Sciatic nerve (tissue), 2 donors: ENCODE measurements around the gene MMP24. TPM values are rescaled to one million over a fixed set of nuclear protein-coding genes. Genes with fewer than 3 reads are reported as not detected.
A peak's percentile ranks its signal among the peaks of the same experiment; 100 is the strongest.

ENCODE experiments used
- ATAC-seq: fragments of 200-7000 bp; cut with Tn5 transposase; one replicate; pipeline ENCODE4 v1.9.1; 2020; ENCODE audit warnings: mild to moderate bottlenecking, moderate library complexity
- DNase-seq: peaks from one replicate; pipeline ENCODE4 v3.0.0-alpha.2; 2020; ENCODE audit warnings: low spot score
- intact Hi-C: fragments of 100-400 bp; cut with DNase I; formaldehyde crosslinking; loops from one replicate; pipeline ENCODE4 v1.14.2; 2022
- total RNA-seq: library from RNA; stranded (reverse); fragmentation: NEBNext Ultra II Directional; extraction: Animal tissue kit (Norgen Biotek cat#: 25700); gene quantifications from one replicate; pipeline ENCODE4 v1.2.1, GENCODE V29; 2021
- donor health status: DM: no; HTN: no; CAD: no.
- donor health status: DM: no; HTN: no; CAD: no.

Gene MMP24
- total RNA-seq, 1 donor from 2014 or later, result 0.49 TPM

DNA sequence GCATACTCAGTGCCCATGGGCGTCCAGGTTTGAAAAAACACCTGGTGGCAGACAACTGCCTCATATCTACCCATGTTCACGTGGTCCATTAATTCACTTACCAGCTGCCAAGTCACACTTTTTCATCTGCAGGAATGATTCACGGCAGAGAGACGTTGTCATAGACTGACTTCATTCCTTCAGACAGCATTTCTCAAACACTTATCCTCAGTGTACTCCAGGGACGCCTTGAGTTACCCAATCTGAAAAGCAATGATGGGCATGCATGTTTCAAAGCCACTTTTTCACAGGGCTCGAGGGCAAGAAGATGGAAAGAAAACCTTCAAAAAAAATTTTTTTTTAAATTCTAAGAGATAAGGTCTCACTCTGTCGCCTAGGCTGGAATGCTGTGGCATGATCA lies 45.4 kb downstream of the MMP24 start:
- intact Hi-C loops, result no loop called here
- ATAC-seq (no peak), DNase-seq (no peak)

DNA sequence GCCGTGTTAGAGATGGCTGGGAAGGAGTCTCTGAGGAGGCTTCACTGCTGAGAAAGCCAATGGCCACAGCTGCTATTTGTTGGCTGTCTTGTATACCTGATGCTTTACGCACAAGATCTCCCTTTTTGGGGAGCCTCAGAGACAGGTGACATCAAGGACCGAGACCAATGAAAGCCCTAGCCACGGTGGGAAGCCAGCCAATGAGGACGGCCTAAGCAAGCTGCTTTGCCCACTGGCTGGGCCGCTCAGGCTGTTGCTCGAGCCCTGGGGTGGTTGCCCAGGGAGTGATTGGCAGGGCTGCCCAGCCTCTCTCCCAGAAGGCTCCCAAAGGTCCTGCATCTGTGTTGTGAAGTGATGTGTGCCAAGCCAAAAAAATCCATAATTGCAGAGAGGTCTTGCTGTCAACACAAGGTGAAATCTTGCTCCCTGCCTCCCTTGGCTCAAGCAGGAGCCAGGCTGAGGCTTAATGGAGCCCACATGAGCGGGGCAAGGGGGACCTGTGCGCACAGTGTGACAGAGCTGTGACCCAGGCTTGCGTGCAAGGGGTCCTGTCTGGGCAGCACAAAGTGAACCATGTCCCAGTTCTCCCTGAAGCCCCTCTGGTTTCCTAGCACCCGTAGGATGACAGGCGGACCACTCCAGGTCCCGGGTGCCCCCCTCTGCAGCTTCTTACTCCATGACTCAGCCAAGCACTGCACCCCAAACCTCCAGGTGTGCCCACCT lies 47.1 kb downstream of the MMP24 start:
- ATAC-seq, result no peak
- no peak for DNase-seq

DNA sequence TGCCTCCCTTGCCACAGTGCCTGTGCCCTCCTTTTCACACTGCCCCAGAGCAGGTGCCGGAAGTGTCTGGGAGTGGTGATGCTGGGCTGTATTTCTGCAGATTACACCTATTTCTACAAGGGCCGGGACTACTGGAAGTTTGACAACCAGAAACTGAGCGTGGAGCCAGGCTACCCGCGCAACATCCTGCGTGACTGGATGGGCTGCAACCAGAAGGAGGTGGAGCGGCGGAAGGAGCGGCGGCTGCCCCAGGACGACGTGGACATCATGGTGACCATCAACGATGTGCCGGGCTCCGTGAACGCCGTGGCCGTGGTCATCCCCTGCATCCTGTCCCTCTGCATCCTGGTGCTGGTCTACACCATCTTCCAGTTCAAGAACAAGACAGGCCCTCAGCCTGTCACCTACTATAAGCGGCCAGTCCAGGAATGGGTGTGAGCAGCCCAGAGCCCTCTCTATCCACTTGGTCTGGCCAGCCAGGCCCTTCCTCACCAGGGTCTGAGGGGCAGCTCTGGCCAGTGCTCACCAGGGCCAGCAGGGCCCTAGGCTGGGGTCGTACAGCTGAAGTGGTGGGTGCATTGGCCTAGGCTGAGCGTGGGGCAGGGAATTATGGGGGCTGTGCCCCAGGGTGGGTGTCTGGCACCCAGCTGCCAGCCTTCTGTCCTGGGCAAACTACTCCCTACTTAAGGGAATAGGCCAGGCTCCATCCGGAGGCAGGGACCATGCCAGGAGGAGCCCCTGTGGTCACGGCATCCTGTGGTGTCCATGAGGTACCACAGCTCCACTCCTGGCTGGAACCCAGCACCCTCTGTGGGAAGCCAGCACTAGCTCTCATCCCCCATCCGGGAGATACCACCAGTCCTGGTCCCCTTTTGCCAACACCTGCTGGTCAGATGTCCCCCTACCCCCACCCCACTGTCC lies 47.9 kb downstream of the MMP24 start:
- DNase-seq (no peak), ATAC-seq (no peak)
- intact Hi-C loops, result no loop called here

More for the DNA sequence above, 47.1 kb downstream of the MMP24 start:
- intact Hi-C loops, result no loop called here

DNA sequence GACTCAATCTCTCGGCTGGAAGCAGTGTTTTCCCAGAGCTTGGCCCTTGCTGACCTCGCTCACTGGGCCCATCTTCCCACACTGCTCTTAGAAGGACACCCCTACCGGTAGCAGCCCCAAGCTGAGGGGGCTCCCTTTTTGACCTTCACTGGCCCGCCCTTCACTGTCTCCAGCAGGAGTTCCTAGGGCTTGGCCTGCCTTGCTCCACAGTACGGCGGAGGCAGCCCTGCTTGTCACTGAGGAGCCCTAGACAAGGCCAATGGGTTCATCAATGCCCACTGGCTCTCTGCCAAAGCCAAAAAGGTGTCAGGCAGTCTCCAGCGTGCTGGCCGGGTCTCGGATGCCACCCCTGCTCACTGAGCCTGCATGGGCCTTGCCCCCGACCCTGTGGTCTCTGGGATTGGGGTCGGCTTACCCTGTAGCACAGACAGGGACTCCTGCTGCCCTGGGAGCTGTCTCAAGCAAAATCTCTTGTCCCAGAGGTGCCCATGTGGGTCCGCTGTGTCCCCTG lies 49.3 kb downstream of the MMP24 start:
- no peak for ATAC-seq
- DNase-seq, result no peak
- intact Hi-C loops, result no loop called here

DNA sequence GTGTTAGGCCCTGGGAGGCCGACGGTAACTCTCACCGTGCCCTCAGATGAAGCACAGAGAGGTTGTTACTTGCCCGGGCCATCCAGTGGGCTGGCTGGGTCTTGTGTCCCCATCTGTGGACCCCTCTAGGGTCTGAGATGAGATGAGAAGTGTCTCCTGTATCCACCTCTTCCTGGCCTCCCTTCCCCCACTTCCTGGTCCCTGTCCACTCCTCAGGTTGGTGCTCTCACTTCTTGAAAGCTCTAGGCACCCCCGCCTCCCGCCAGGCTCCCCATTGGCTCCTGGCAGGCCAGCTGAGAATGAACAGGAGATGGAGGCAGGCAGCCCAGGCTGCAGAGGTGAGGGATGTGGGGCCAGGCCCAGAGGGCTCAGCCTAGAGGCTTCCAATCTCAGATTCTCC lies 49.9 kb downstream of the MMP24 start:
- DNase-seq (no peak), ATAC-seq (no peak)
- intact Hi-C loops, result no loop called here

DNA sequence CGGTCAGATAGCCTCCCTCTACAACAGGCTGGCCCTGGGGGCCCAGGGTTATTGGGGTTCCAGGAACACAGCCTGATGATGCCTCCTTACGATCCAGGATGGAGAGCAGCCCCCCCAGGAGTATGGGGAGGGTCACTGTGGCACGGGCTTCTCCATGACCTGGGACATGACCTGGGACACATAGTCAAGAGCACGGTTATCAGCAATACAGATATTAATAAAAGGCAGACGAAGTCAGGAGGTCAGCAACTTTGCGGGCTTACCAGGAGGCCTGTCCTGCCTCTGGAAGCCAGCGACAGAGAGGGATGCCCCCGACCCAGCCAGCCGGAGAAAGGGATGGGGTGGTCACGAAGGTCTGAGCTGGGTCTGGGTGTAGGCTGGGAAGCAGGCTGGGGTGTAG lies 50.6 kb downstream of the MMP24 start:
- DNase-seq (no peak), ATAC-seq (no peak)
- intact Hi-C loops, result no loop called here

DNA sequence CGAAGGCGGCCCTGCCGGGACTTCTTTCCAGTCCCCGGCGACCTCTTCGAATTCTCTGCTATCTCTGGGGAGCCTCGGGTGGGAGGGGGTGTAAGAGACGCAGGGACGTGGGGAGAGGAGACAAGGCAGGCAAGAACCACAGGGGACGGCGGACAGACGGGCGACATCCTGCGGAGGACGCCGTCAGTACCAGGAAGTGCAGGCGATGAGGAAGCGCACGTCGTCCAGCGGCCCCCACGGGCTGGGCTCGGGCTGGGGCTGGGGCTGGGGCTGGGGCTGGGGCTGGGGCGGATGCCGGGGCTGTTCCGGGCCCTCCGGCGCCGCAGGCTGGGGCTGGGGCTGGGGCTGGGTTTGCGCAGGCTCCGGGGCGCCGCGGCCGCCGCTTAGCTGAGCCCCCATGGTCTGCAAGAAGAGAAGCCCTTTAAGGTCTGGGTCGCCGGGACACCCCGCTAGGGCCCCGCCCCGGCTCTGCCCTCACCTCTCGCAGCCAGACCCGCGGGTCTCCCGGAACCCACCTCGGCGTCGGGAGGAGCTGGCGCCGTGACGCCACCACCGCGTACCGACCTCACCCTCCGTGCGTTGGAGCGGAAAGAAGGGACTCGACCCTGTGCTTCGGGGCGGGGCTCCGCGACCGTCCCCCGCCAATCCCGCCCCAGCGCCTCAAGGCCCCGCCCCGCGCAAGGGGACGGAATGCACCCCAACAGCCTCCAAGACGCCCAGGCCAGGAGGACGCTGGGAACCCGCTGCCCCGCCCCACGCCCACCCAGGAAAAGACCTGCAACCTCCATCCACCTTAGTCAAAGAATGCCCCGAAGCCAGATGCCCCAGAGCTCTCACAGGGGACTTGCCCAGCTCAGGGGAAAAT lies 51.3 kb downstream of the MMP24 start, which contains the start of gene MMP24OS:
Gene MMP24OS, minus strand, starts transcription at position 592 of the 865 bp plus-strand sequence. Its CDS starts 193 bp downstream, at position 399.
- intact Hi-C loops, result no loop called here
- peak; percentile 93 for DNase-seq
- ATAC-seq, result peak; percentile 96

DNA sequence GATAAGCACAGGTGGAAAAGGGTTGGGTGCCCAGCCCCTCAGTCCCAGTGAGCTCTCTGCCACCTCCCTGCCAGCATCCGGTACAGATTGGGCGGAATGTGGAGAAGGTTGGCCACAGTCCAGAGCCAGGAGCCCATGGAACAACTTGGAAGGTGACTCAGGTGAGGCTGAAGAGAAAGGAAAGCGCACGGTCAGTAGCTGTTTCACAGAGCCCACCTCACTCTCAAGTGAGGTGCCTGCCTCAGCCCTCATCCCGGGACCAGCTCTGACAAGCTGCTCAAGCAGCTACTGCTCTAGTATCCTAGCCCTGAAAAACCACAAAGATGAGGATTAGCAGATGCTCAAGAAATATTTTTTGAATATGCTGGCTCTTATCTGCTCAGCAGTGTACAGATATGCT lies 52.5 kb downstream of the MMP24 start:
- intact Hi-C loops, result no loop called here
- no peak for DNase-seq
- ATAC-seq, result no peak

DNA sequence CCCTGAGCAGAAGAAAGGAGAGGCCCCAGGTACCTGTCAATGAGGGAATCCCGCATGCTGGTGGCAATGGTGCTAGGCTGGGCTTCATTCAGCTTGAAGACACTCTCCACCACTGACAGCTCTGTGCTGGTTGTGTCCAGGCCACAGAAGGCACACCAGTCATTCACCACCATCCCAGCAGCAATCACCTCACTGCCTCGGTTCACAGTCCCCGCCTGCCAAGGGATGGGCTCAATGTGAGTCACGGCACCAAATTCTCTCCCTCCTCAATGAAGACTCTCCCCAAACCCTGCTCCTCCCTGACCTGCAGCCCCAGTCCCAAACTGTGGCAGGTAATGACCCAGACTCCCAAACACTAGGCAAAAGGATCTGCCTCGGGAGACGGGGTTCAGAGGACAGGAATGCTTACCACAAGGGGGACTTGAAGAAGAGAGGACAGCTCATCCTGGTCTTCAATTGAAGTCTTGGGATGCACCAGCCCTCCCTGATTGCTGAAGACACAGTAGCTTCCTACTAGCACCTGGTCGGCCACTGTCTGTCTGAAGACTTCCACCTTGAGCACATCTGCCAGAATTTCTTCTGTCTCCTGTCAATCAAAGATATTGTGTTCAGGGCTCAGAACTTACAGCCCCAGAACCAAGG lies 53.2 kb downstream of the MMP24 start:
- no peak for ATAC-seq
- intact Hi-C loops, result no loop called here
- DNase-seq, result no peak

DNA sequence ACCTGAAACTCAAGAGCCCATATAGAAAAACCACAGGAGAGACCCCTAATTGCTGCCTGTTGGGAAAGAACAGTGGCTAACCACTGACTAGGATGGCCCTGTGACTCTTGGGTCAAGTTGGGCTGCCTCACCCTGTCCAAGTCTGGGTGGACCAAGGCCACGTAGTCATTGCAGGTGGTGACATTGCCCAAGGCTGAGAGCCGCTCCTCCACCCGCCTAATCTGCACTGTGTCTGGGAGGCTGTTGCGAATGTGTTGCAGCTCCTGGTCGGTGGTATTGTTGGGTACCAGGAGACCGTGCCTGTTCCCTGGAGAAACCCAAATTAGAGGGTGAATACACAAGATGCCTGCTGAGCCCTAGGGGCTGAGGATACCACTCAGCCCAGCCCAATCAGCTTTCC lies 54.0 kb downstream of the MMP24 start:
- no peak for DNase-seq
- no peak for ATAC-seq
- intact Hi-C loops, result no loop called here

DNA sequence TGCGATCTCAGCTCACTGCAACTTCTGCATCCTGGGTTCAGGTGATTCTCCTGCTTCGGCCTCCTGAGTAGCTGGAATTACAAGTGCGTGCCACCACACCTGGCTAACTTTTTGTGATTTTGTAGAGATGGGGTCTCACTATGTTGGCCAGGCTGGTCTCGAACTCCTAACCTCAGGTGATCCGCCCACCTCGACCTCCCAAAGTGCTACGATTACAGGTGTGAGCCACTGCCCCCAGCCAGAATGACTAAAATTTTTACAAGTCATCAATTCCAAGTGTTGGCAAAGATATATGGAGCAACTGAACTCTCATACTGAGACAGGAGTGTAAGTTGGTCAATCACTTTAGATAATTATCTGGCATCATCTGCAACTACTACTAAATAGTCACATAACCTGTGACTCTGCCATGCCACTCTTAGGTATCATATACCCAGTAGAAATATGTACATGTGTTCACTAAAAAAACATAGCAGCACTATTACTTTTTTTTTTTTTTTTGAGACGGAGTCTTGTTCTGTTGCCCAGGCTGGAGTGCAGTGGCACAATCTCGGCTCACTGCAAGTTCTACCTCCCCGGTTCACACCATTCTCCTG lies 55.1 kb downstream of the MMP24 start:
- intact Hi-C loops, result no loop called here
- ATAC-seq, result no peak
- no peak for DNase-seq

DNA sequence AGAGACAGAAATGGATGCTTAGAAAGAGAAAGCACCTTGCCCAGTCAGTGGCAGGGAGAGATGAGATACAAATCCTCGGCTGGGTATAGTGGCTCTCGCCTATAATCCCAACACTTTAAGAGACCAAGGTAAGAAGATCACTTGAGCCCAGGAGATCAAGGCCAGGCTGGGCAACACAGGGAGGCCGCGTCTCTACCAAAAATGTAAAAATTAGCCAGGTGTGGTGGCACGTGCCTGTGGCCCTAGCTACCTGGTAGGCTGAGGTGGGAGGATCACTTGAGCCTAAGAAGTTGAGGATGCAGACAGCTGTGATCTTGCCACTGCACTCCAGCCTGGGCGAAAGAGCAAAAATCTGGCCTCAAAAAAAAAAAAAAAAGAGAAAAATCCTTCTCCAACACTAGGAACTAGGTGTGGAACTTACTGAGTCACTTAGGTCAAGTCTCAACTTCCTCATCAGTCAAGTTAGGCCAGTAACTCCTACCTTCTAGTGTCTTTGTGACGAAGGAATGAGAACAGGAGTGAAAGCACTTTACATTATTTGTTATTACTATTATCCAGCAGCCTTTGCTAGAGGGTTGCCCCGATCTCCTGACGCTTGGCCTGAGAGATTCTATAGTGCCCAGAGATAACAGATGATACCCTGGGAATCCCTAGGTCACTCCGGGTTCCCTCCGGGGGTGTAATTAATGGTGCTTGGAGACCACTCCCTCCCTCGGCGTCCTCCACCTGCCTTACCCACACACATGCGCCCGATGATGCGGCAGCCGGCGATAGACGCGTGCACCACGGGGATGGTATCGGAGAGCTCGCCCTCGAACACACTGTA lies 57.2 kb downstream of the MMP24 start:
- intact Hi-C loops, result no loop called here
- peak; percentile 7 for ATAC-seq
- DNase-seq, result no peak

DNA sequence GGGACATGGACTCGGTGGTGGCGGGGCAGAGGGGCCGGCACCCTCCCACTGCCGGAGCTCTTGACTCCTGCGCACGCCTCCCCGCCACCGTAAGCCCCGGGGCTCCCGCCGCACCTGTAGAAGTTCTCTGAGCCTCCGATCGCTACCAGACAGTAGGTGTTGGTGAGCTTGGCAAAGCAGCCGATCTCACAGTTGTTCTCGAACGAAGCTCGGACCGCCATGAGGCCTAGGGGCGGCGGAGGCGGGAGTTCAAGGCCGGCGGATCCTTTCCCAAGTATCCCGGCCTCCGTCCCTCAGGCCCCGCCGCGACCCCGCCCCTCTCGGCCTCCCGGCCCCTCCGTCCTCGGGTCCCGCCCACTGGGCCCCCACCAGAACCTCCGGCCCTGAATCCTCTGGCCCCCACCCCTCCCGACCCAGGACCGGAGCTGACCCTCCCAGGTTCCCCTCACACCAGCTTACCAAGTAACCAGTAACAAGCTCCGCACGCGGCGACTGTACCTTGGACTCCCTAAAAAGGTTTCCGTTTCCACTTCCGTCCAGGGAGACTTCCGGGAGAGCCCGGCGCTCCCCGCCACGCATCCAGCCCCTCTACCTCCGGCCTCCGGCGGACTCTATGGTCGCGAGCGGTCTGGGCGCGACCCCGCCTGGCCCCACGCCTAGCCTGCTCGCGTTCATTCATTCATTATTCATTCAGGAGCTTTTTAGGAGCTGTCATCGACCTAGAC lies 57.9 kb downstream of the MMP24 start, which contains the start of gene EIF6:
Gene EIF6, minus strand, starts transcription at position 506 of the 725 bp plus-strand sequence. Its CDS starts 285 bp downstream, at position 221.
- DNase-seq (peak; percentile 85), ATAC-seq (peak; percentile 93)
- intact Hi-C loops, result no loop called here

DNA sequence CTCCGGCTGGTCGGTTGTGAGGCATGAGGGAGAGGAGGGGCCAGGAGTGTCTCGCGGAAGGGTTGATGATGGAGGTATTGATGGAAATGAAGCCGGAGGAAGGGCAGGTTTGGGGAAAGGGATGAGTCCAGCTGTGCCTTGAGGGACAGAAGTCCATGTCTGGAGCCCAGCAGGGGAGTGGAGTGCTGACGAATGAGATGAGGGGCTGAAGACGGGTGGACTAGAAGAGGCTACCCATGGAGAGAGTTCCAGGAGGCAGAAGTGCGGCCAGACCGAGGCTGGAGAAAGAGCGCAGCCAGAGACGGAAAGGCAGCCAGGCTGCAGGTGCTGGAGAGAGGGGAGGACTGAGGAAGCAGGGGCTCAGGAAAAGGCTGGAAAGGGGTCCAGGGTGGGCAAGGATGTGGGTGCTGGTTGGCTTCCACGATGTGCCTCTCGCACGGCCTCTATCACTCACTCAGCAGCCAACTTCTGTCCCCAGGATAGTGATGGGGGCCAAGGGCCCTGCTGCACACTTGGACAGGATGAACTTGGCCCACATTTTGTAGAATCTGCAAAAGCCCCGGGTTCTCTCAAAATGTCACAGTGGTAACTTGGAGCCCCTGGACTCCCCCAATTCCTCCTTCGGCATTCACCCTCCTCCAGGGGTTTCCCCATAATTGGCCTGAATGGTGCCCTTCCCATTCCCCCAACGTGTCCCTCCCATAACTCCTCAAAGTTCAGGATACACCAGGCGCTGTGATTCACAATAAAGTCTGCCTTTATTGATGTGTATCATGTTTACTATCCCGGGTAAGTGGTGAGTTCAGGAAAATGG lies 58.7 kb downstream of the MMP24 start:
- intact Hi-C loops, result no loop called here
- no peak for DNase-seq
- no peak for ATAC-seq

DNA sequence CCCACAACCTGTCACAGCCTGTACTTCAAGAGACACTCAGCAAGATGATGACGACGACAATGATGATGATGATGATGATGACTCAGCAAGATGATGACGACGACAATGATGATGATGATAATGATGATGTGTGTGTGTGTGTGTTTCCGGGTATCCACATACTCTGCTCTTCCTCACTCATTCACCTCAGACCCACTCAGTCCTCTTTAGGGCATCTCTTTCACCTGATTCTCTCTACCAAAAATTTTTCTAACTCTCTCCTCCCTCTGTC lies 59.3 kb downstream of the MMP24 start:
- ATAC-seq (no peak), DNase-seq (no peak)
- intact Hi-C loops, result no loop called here
